Measurements from ENCODE around the gene UBAP2. TPM values are rescaled to one million over a fixed set of nuclear protein-coding genes. Genes with fewer than 3 reads are reported as not detected.

UBAP2 gene
- total and polyA plus RNA-seq, 2 donors (not counting 3 experiments of a cell fraction or from before 2014, with no cell fraction given), result 43.2 to 55.8 TPM

GRCh38 chr9:33905137-33905536 lies 143.6 kb downstream of the UBAP2 start:
- dilution Hi-C loops (cut with MboI; ENCODE audit: extremely low pct_ligation_motif_present, low sequenced_read_pairs), result no loop called here
- Histone ChIP-seq H3K27me3 (ENCODE audit: control insufficient read depth in 2 of 2, insufficient read depth in 2 of 2, low read length in 2 of 2) (no peaks in the 10 kb centered on the region), H3K36me3 (ENCODE audit: control insufficient read depth in 2 of 2, extremely low read depth in 1 of 2, insufficient read depth in 2 of 2, low read length in 2 of 2) (peaks cover 3 to 9% of the 10 kb centered on the region in 2 experiments), H4K20me1 (replicated peaks; ENCODE audit: control insufficient read depth, extremely low read depth, insufficient read depth, low read length) (peaks cover 10% of the 10 kb centered on the region), H3K4me3 (replicated peaks in 1 of 3; ENCODE audit: insufficient read depth in 1 of 3, low read depth in 1 of 3, low read length in 3 of 3) (no peak overlapping the region), H3K79me2 (ENCODE audit: control insufficient read depth, insufficient read depth, low read length) (peaks cover 75% of the 10 kb centered on the region), H3K9me3 (replicated peaks; ENCODE audit: control insufficient read depth, insufficient read depth, low read length) (no peaks in the 10 kb centered on the region), H3K9ac (replicated peaks; ENCODE audit: extremely low read depth, insufficient read depth, low read length) (no peak overlapping the region), H3K9me1 (replicated peaks; ENCODE audit: control insufficient read depth, extremely low read depth, insufficient read depth, low read length) (no peaks in the 10 kb centered on the region), H3K4me2 (ENCODE audit: insufficient read depth, low read length) (no peak overlapping the region), H3K27ac (ENCODE audit: insufficient read depth, low read depth, low read length) (no peak overlapping the region), H2AFZ (ENCODE audit: low read depth, low read length) (no peak overlapping the region), H3K4me1 (ENCODE audit: control insufficient read depth, extremely low read depth, insufficient read depth, low read length) (no peaks in the 10 kb centered on the region)
- FAIRE-seq, result no peak
- TF ChIP-seq MAX (IDR thresholded peaks at IDR 0.05; ENCODE audit: insufficient read depth, insufficient read length) (no peak), EZH2 (IDR thresholded peaks at IDR 0.05; ENCODE audit: borderline replicate concordance, low read depth, low read length, severe bottlenecking) (no peak)
- intact Hi-C loops (cut with micrococcal nuclease), result loop anchor here (5.0 kb wide), 1 partner anchor 93 kb away; no protein-coding TSS in a partner anchor
- ChIA-PET CTCF (interaction anchor here (0.6 to 3.1 kb wide), 4 partner anchors 10 to 91 kb away, joined by 3 to 16 read pairs (median 3); no protein-coding TSS in a partner anchor), POLR2A (no interaction called here)
- no TSS peak for BruUV-seq (replicated peaks)
- no peak for DNase-seq (ENCODE audit: low read depth, low spot score)

GRCh38 chr9:33903157-33903780 lies 145.4 kb downstream of the UBAP2 start:
- FAIRE-seq (no peak), DNase-seq (ENCODE audit: low read depth, low spot score) (no peak)
- H2AFZ ChIP-seq (ENCODE audit: low read depth, low read length), result no peak overlapping the region
- peaks cover 3 to 12% of the 10 kb centered on the region in 2 experiments for H3K36me3 ChIP-seq (ENCODE audit: control insufficient read depth in 2 of 2, extremely low read depth in 1 of 2, insufficient read depth in 2 of 2, low read length in 2 of 2)
- no peak overlapping the region for H3K27ac ChIP-seq (ENCODE audit: insufficient read depth, low read depth, low read length)
- CTCF ChIA-PET, result no interaction called here
- peaks cover 71% of the 10 kb centered on the region for H3K79me2 ChIP-seq (ENCODE audit: control insufficient read depth, insufficient read depth, low read length)
- intact Hi-C loops (cut with micrococcal nuclease), result no loop called here
- H3K9me3 ChIP-seq (replicated peaks; ENCODE audit: control insufficient read depth, insufficient read depth, low read length), result no peaks in the 10 kb centered on the region
- dilution Hi-C loops (cut with MboI; ENCODE audit: extremely low pct_ligation_motif_present, low sequenced_read_pairs), result no loop called here
- no peak overlapping the region for H3K4me2 ChIP-seq (ENCODE audit: insufficient read depth, low read length)
- POLR2A ChIA-PET, result no interaction called here
- H3K4me1 ChIP-seq (ENCODE audit: control insufficient read depth, extremely low read depth, insufficient read depth, low read length), result no peaks in the 10 kb centered on the region
- no peak overlapping the region for H3K4me3 ChIP-seq (replicated peaks in 1 of 3; ENCODE audit: insufficient read depth in 1 of 3, low read depth in 1 of 3, low read length in 3 of 3)
- H3K27me3 ChIP-seq (ENCODE audit: control insufficient read depth in 2 of 2, insufficient read depth in 2 of 2, low read length in 2 of 2), result no peaks in the 10 kb centered on the region
- TF ChIP-seq POLR2AphosphoS5 (IDR thresholded peaks at IDR 0.05; ENCODE audit: insufficient read depth, low read depth, low read length) (no peak), GATA2 (IDR thresholded peaks at IDR 0.05; ENCODE audit: insufficient read depth, insufficient read length, low read depth, low read length) (no peak), MAX (IDR thresholded peaks at IDR 0.05; ENCODE audit: insufficient read depth, insufficient read length) (no peak), POLR2A (IDR thresholded peaks at IDR 0.05; ENCODE audit: low read depth, low read length) (no peak), FOS (IDR thresholded peaks at IDR 0.05; ENCODE audit: borderline replicate concordance, insufficient read depth, low read length) (no peak), MYC (IDR thresholded peaks at IDR 0.05; ENCODE audit: low read depth, low read length) (no peak), CTCF (IDR thresholded peaks at IDR 0.05; ENCODE audit: extremely low read depth in 1 of 2, insufficient read depth in 1 of 2, low read depth in 1 of 2, low read length in 2 of 2) (no peak), EZH2 (IDR thresholded peaks at IDR 0.05; ENCODE audit: borderline replicate concordance, low read depth, low read length, severe bottlenecking) (no peak)
- H3K9ac ChIP-seq (replicated peaks; ENCODE audit: extremely low read depth, insufficient read depth, low read length), result no peak overlapping the region
- peaks cover 10% of the 10 kb centered on the region for H4K20me1 ChIP-seq (replicated peaks; ENCODE audit: control insufficient read depth, extremely low read depth, insufficient read depth, low read length)
- BruUV-seq (replicated peaks), result no TSS peak
- H3K9me1 ChIP-seq (replicated peaks; ENCODE audit: control insufficient read depth, extremely low read depth, insufficient read depth, low read length), result no peaks in the 10 kb centered on the region

Data from endothelial cell of umbilical vein (primary cell).